DMS114 treated with DMSO at 0.1 percent for 48 hours (cell line): ENCODE results near the gene FILIP1L.

Source experiments
- DNase-seq: peaks from one replicate; lab custom pipeline; 2025; ENCODE audit not compliant: unreplicated experiment; lab: John Stamatoyannopoulos, UW

FILIP1L gene

DNA sequence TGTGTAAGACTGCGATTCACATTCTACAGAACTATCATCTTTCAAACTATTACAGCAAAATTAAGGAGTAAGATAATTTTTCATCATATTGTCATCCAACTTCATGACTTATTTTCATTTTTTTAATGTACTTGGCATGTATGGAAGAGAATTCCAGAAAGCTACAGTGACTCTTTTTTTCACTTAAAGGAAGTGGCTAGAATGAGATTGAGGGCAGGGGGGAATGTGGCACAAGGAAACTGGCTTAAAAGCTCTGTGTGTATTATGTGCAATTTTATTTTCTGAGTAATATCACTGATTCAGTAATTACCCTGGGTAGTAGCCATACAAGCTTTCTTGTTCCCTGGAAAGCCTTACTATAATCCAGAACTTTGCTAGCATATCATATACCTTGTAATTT lies 94.6 kb downstream of the FILIP1L start:
- no peak for DNase-seq

DNA sequence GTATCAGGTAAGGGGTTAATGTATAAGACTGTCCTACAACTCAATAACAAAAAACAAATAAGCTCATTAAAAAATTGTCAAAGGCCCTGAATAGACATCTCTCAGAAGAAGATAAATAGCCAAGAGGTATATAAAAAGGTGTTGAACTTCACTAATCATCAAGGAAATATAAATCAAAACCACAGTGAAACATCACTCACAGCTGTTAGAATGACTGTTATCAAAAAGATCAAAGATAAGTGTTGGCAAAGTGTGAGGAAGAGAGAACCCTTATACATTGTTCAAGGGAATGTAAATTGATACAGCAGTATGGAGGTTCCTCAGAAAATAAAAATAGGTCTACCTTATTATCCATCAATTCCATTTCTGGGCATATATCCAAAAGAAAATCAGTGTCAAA lies 95.5 kb downstream of the FILIP1L start:
- no peak for DNase-seq

DNA sequence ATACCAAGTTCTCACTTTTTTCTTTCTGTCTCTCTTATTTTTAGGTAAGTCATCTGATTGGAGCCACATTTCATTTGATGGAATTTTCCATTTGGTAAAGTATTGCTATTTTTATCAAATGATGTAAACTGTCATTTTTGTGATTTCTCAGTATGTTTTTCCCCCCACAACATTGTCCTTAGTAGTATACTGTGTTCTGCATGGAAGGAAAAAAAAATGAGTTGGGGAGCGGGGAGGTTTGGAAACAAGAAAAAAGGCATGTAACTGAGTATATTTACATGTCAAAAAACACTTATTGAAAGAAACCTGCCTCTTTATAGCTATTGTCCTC lies 104.2 kb downstream of the FILIP1L start:
- no peak for DNase-seq

DNA sequence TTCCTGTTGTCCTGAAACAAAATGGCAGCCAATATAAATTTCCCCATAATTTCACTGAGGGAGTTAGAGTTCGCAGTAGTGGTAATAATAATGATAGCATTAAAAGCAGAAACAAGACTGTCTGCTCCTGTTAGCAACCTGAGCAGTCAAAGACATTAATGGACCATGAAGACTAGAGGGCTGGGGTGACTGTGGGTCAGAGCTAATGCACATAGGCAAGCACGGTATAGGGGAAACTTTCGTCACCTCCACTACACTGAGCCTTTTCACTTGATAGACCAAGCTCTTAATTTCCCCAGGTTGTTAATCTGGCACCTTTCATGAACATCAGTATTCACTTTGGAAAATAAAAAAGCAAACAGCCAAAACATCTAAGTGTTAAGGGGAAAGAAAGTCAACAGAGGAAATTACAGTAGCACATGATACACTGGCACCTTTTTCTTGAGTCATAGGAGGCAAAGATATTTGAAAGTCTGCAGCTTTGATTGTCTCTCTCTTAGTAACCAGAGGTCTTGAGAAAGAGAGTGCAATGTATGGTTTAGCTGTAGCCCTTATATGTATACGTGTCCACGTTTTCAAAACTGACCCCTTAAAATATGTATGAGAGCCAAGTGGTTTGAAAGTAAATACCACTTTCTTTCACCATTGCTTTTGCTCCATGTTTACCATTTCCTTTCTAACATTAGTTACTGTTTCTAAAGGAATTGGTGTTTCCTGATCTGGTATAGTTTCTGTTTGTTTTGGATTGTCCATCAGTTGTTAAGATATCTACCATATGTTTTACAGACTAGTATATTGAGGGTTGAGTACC lies 104.8 kb downstream of the FILIP1L start:
- no peak for DNase-seq

DNA sequence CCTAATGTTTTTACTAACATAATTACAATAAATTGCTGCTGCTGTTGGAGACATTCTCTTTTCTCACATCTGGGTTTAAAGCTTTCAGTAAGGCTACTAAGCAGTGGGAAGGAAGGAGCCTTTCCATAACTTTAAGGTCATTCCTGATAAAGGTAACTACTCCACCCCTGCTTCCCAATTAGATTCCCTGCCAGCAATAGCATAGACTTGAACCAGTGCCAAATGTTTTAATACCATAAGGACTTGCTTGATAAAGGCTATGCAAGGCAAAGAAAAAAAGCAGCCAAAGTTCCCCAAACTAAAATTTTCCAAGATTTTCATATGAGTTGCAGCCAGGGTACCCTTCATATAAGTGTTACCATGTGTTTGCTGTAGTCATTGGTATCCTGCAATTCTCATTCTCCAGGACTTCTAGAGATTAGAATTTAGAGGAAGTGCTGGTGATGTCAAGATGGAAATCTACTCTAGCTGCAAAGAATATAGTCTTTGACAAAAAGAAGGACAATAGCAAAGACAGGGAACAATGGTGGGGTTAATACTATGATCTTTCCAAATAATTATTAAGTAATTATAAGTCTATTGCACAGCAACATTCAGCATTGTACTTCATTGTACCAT lies 106.1 kb downstream of the FILIP1L start:
- DNase-seq: no peak

DNA sequence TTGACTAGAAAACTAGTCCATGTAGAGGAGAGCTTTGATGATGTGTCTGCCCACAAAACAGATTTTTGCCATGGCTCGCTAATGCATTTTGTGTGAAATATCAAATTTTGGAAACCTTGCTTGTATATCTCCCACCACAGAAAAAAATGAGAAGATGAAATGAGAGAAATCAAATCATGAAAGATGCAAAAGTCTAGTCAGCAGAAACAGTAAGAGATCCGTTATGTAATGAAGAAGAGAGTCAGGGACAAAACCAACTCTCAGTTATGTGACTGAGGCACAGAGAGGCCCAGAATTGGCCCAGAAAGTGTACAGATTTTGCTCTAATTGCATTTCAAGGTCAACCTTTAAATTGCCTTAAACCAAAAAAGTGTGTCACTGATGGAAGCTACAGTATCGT lies 107.0 kb downstream of the FILIP1L start:
- DNase-seq: no peak

DNA sequence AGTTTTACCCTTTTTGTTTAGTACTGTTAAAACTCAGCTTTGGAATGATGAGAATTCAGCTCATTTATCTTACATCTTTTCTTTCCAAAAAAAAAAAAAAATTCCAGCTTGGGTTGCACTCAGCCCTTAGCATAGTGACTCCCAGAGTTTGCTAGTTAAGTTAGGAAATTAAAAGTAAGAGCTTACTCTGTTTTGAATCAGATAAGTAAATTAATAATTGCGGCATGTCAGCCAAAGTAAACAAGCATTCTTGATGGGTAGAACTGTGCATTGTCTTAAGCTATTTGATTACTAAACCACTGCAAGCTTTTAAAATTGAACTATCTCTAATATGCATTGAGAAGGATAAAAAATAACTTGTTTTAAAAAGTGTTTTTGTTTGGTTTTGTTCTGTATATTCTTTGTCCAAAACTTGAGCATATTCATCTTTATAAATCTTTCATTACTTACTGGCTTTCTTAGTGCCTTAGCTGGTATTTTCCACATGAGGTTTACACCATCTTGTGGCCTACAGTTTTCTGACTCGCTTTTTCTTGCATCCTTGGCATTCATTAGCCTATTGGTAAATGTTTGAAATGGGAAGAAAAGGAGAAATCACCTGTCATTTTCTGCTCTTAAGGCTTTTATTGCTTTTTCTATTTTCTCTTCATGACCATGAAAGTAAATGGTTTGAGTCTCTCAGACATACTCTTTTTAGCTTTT lies 107.6 kb downstream of the FILIP1L start:
- DNase-seq: no peak

DNA sequence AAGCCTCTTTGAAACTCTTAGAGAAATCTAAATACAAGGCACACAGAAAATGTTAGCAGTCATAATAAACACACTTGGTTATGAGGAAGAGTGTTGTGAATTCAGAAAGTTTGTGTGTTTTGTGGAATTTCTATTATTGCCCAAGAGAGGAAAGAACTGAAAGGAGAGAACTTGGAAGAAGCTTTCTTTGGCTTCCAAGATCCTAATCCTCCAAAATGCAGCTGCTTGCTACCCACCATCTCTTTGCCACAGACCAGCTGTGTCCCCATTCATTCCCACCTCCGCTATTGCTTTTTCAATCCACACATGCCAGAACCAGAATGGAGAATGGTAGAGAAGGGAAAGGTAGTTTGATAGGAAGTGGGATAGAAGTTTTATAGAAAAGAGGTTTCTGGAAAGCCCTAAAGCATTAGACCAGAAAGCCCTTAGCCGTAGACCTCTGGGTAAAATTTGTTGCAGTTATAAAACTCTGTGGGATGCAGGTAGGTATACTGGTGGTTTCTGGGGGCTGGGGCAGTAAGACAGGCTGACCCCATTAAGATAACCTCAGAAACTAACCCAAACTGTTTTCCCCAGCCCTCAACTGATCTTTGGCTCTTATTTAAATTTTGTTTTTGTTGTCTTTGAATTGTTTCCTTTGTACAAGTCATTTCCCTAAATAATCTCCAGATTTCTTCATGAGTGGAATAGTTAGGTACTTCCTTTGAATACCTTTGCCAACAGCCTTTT lies 108.5 kb downstream of the FILIP1L start:
- DNase-seq: no peak

DNA sequence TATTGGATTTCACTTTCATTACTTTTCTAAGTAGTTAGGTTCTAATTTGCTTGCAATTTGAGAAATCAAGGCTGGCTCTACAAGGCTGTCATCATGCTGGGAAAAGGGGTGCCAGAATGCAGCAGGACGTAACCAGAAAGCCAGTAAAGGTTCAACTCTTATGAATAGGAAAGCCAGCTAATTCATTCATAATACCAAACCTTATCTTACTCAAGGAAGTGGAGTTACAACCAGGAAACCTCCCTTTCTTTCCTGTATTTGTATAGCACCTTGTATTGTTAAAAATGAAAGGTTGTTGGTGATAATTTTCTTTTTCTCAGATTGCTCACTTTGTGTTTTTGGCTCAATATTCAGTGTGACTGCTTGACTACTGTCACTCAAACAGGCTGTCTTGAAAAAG lies 109.4 kb downstream of the FILIP1L start:
- DNase-seq: no peak

DNA sequence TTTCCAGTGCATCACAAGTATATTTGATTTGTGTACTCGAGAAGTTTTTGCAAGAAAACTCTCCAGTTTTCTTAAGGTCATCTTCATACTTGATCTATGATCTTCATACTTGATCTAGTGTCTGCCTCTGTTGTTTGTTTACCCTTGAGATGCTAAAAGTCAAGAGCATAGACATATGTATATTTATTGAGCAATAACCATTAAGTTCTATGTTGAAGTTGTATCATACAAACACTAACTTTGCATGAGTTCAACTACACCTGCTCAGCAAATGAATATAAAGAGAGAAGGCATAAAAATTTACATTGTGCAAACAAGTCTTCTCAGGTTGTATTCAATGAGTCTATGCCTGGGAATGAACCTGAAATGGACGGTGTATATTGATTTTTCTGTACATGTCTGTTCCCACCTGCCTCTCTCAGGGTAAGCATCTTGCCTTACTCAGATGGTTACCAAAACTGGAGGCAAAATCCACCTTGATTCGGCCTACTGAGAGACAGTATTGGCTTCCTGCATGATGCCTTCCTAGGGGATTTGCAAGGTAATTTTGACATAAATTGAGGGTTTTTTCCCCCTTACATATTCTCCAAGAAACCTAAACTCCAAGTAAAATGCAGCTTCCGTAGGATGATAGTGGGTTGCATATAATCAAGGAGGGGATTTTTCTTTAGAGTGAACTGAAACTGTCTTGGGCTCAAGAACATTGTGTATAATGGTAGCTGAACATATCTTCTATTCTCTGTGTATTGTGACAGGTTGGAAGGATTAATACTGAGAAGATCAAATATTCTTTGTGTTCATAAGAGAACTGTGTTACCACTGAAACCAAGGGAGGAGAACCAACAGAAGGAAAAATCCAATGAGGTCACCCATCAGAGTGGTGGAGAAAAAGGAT lies 110.4 kb downstream of the FILIP1L start:
- DNase-seq: no peak

DNA sequence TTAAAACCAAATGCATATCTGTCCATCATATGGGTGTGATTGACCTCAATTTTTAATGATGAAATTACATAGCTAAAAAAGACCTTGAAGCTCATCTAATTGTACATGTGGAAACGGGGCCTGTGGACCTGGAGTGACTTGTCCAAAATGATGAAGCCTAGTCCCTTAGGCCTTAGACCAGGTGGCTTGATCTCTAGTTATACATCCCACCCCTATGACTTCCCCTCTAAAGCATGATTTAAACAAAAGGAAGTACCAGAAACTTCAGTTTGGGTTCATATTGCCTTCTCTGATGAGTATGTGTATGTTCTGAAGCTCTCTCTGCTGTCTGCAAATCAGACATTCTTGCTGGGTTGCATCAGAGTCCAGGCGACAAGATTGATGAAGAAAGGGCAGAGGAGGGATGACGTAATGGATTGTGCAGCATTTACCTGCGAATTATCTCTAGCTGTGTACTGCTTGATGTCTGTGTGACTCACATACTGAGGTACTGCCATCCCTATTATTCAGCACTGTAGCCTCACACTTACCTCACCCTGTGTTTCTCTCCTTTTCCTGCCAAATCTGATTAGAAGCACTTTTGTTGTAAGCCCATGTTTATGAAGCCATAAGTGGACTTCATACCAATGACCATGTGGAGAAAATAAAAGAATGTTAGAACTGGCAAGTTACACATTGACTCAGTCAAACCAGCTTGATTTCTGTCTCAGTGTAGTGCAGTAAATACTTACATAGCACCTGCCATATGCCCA lies 111.5 kb downstream of the FILIP1L start:
- DNase-seq: no peak

DNA sequence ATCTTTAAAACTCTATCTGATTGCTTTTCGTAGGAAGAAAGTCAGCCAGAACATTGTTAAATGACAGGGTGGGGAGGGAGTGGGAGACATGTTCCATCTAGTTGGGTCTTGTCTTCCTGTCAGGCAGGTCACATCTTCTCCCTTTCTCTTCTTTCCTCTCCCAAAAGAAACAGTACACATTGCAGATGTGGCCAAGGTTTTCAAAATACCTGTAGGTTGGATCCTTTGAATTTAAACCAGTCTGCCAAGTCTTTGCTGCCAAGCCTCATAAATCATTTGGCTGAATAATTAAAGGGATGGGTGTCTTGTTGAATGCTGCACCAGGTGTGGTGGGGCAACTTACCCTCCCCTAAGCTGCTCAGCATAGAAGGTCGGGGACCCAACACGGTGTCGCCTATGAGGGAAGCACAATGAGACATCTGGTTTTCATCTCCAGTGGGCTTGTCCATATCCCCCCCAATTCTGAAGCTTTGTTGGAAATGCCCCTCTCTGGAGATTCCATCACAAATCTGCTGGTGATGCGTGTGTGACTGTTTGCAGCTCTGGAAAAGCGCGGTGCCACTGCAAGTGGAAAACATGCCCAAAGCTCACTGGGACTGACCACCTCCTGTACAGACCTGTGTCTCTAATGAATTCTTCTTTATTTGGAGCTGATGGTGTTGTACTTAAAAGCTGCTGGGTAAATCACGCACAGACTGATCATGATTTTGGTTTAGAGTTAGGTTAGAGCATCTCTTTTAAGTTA lies 112.6 kb downstream of the FILIP1L start:
- no peak for DNase-seq

DNA sequence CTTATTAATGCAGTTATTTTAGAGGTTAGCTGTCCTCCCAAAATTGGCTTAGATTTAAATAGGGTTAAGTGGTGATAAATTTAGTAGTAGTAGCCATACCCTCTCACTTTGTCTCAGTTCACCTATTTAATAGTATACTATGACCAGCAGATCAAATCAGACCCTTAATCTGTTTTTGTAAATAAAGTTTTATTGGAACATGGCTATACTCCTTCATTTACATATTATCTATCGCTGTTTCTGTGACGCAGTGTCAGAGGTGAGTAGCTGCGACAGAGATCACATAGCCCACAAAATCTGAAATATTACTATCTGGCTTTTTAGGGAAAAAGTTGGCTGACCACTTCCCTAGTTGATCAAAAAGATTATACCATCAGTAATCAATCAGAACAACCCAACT lies 113.2 kb downstream of the FILIP1L start:
- no peak for DNase-seq

DNA sequence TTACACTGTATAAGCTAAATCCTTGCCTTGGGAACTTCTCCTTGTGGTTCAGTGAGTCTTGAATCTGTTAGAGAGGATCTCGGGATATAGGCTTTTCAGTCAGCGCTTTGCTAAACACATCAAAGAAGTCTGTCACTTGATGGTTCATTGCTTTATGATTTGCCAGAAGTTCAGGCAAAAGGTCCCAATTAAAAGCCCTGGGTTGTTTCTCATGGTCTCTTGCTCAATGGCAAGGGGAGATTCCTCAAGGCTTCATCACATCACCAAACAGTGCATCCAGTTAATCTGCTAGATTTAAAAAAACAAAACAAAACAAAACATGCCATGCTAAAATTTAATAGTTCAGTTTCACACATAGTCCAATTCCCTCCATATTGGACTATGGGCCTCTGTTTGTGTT lies 114.8 kb downstream of the FILIP1L start:
- no peak for DNase-seq

DNA sequence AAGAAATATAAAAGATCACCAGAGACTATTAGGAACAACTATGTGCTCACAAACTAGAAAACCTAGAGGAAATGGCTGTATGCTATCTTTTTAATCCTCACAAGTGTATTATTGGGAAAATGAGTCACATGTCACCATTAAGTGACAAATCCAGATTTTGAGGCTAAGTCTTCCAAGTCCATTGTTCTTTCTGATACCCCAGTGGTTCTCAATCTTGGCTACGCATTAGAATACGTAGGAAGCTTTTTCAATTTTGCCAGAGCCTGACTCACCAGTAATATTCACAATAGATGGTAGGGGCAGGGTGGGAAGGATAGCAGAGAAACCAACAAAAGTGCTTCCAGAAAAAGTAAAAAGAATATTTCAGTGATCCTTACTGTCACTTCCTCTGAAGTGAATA lies 117.0 kb downstream of the FILIP1L start:
- no peak for DNase-seq

DNA sequence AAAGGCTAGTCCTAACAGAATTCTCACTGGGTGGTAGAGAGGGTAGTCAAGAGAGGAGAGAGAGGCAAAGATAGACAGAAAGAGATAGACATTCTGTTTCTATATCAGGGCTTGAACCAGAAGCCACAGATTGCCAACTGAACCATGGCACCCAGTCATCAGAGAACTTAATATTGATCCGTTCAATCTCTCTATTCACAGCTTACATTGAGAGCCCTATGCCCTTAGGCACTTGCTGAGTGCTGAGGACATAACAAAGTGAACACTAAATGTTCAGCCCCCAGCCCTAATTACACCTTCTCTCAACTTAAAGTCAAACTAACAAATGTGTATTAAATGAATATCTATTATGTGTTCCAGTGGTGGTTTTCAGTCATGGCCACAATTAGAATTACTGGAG lies 124.1 kb downstream of the FILIP1L start:
- DNase-seq: no peak

DNA sequence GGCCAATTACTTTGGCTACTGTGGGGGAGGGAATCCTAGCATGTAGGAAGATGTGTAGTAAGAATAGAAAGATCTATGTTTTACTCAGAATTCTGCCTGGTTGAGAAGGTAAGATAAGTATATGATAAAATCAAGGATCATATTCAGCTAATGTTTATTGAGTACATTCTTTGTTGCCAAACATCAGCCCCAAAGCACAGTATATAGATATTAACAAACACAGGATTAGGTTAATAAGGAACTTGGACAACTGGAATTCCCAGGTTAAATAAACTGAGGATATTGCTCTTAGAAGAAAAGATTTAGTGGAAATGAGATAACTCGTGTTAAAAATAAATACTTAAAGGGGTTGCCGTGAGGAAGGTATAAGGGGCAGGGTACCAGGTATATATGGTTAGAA lies 129.6 kb downstream of the FILIP1L start:
- no peak for DNase-seq

DNA sequence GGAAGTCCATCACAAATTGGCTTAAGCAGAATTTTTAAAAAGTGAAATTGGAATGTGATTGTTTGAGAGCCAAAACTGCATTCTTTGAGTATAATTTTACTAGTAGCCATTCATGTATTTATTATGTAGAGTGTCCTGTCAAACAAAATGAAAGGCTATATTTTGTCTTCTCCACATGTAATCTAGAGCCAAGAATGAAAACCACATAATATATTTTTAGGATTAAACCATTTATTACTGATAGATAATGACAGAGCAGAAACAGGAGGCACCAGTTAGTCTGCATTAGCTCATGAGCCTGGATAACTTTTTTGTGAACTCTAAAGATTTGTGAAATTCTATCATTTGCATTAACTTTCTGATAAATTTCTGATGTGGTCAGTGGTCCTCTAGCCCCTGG lies 130.2 kb downstream of the FILIP1L start:
- DNase-seq: no peak

DNA sequence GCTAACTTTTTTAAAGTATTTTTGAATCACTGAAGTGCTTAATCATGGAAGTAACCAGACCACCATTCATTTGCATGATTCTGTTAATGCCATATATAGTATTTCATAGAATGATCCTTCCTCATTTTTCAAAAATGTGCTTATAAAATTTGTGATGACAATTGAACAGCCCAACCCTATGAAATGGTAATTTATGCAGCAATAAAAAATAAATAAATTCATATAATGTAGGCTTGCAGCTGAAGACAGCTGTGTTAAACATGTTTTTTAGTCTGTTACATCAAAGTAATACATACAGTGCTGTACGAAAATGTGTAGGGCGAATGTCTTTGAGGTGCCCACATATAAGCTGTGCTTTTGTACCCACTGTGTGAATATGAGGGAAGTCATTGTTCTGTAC lies 131.7 kb downstream of the FILIP1L start:
- no peak for DNase-seq
